ENCODE results near the gene ZDHHC11. TPM values are rescaled to one million over a fixed set of nuclear protein-coding genes. Genes with fewer than 3 reads are reported as not detected.
"Not testable (repeated sequence)": the region's sequence is repeated elsewhere in the genome, so short reads cannot be mapped to it uniquely, and the experiment has no call there.

ZDHHC11 gene
- total RNA-seq, 4 donors from 2014 or later = 0.54 to 5.3 (median 2.8) TPM

- H3K27ac ChIP-seq; H3K9me3 ChIP-seq; intact Hi-C loops (cut with DNase I); DNase-seq; H3K27me3 ChIP-seq; H3K4me3 ChIP-seq (replicated peaks in 1 of 3); H3K36me3 ChIP-seq: not testable (repeated sequence)
- 86 to 89% methylated on average over 6 of the region's 6 CpGs for WGBS, 2 donors
- peaks cover 7 to 14% of the 10 kb centered on the region in 2 donors for H3K4me1 ChIP-seq
These were observed 62.9 kb downstream of the ZDHHC11 start for GRCh38 chr5:787857-788233.

GRCh38 chr5:787224-787856, 63.4 kb downstream of the ZDHHC11 start:
- H3K27ac ChIP-seq; H3K27me3 ChIP-seq; intact Hi-C loops (cut with DNase I); DNase-seq; H3K4me3 ChIP-seq (replicated peaks in 1 of 3); H3K36me3 ChIP-seq; H3K9me3 ChIP-seq: not testable (repeated sequence)
- H3K4me1 ChIP-seq = peaks cover 7 to 14% of the 10 kb centered on the region in 2 donors
- 95 to 96% methylated on average over 4 to 7 of the region's 18 CpGs for WGBS, 2 donors

- H3K27me3 ChIP-seq; H3K36me3 ChIP-seq; H3K27ac ChIP-seq; intact Hi-C loops (cut with DNase I); H3K9me3 ChIP-seq: not testable (repeated sequence)
- DNase-seq = peak in 1 of 2 donors; percentile 41
- WGBS, 2 donors = 0 to 1% methylated on average over 15 to 26 of the region's 43 CpGs
- H3K4me1 ChIP-seq = peaks cover 7 to 14% of the 10 kb centered on the region in 2 donors
- H3K4me3 ChIP-seq (replicated peaks in 1 of 3) = peak overlapping the region in 2 of 3 donors; percentile 64 to 76
These were observed 65.5 kb downstream of the ZDHHC11 start for GRCh38 chr5:785181-785705.

GRCh38 chr5:784428-785177, 66.2 kb downstream of the ZDHHC11 start, which contains the start of gene ZDHHC11B:
Gene ZDHHC11B, minus strand, starts transcription at chr5:784729. Its CDS starts 17,810 bp downstream, at chr5:766919.
- H3K9me3 ChIP-seq; intact Hi-C loops (cut with DNase I); H3K27ac ChIP-seq; H3K36me3 ChIP-seq; H3K27me3 ChIP-seq: not testable (repeated sequence)
- H3K4me3 ChIP-seq (replicated peaks in 1 of 3) = peak within 1 kb of the TSS; percentile 6 to 87 (median 64)
- DNase-seq = peak; percentile 91 to 97
- H3K4me1 ChIP-seq = peaks cover 7 to 14% of the 10 kb centered on the region in 2 donors
- 0 to 2% methylated on average over 5 to 23 of the region's 101 CpGs for WGBS, 2 donors
- TF ChIP-seq POLR2A (IDR thresholded peaks at IDR 0.05) = peak; percentile 32 to 83

GRCh38 chr5:783881-784427, 66.8 kb downstream of the ZDHHC11 start:
- peaks cover 7 to 14% of the 10 kb centered on the region in 2 donors for H3K4me1 ChIP-seq
- peak in 1 of 2 donors; percentile 24 for DNase-seq
- peak overlapping the region; percentile 6 to 87 (median 64) for H3K4me3 ChIP-seq (replicated peaks in 1 of 3)
- intact Hi-C loops (cut with DNase I); H3K9me3 ChIP-seq; H3K36me3 ChIP-seq; H3K27ac ChIP-seq; H3K27me3 ChIP-seq: not testable (repeated sequence)
- 0 to 1% methylated on average over 4 to 33 of the region's 43 CpGs for WGBS, 2 donors

- H3K9me3 ChIP-seq; H3K27ac ChIP-seq; H3K36me3 ChIP-seq; intact Hi-C loops (cut with DNase I); H3K27me3 ChIP-seq: not testable (repeated sequence)
- WGBS, 2 donors = 2 to 6% methylated on average over 24 of the region's 31 CpGs
- Histone ChIP-seq H3K4me3 (replicated peaks in 1 of 3) (peak overlapping the region in 1 of 3 donors; percentile 25), H3K4me1 (peaks cover 7 to 14% of the 10 kb centered on the region in 2 donors)
- peak; percentile 63 to 64 for DNase-seq
These were observed 67.6 kb downstream of the ZDHHC11 start for GRCh38 chr5:783049-783802.

GRCh38 chr5:782356-782755, 68.4 kb downstream of the ZDHHC11 start:
- DNase-seq; H3K9me3 ChIP-seq; H3K27ac ChIP-seq; H3K27me3 ChIP-seq; H3K4me3 ChIP-seq (replicated peaks in 1 of 3); intact Hi-C loops (cut with DNase I); H3K36me3 ChIP-seq: not testable (repeated sequence)
- peaks cover 7 to 14% of the 10 kb centered on the region in 2 donors for H3K4me1 ChIP-seq
- WGBS, 2 donors = no CpG with 5 or more reads among the region's 12 CpGs

GRCh38 chr5:780571-780970, 70.2 kb downstream of the ZDHHC11 start:
- H3K4me3 ChIP-seq (replicated peaks in 1 of 3); DNase-seq; H3K36me3 ChIP-seq; intact Hi-C loops (cut with DNase I); H3K9me3 ChIP-seq; H3K27me3 ChIP-seq; H3K27ac ChIP-seq: not testable (repeated sequence)
- 92 to 93% methylated on average over 17 of the region's 17 CpGs for WGBS, 2 donors
- peaks cover 7 to 14% of the 10 kb centered on the region in 2 donors for H3K4me1 ChIP-seq

- H3K9me3 ChIP-seq; H3K4me1 ChIP-seq; H3K36me3 ChIP-seq; H3K27me3 ChIP-seq; H3K27ac ChIP-seq; H3K4me3 ChIP-seq (replicated peaks in 1 of 3); DNase-seq: not testable (repeated sequence)
- WGBS, 2 donors = 85 to 86% methylated on average over 4 to 6 of the region's 9 CpGs
- intact Hi-C loops (cut with DNase I) = loop anchor here (10.0 kb wide), 1 partner anchor 104 kb away; no protein-coding TSS in a partner anchor
These were observed 71.8 kb downstream of the ZDHHC11 start for GRCh38 chr5:778967-779366.

GRCh38 chr5:778421-778820, 72.4 kb downstream of the ZDHHC11 start:
- not testable (repeated sequence) for H3K4me3 ChIP-seq (replicated peaks in 1 of 3); H3K4me1 ChIP-seq; DNase-seq; H3K36me3 ChIP-seq; H3K9me3 ChIP-seq; H3K27ac ChIP-seq; H3K27me3 ChIP-seq
- no CpG with 5 or more reads among the region's 6 CpGs for WGBS, 2 donors
- intact Hi-C loops (cut with DNase I) = loop anchor here (10.0 kb wide), 1 partner anchor 104 kb away; no protein-coding TSS in a partner anchor
